ENCODE data around the gene MDC1. TPM values are rescaled to one million over a fixed set of nuclear protein-coding genes. Genes with fewer than 3 reads are reported as not detected.
"Not testable (repeated sequence)": the region's sequence is repeated elsewhere in the genome, so short reads cannot be mapped to it uniquely, and the experiment has no call there.

The MDC1 gene
- polyA plus RNA-seq, 1 experiment: 7.5 TPM

GRCh38 chr6:30664994-30665767, 51.9 kb downstream of the MDC1 start:
- H3K36me3 ChIP-seq (ENCODE audit: control insufficient read depth, insufficient read depth, low read length): peaks cover 33% of the 10 kb centered on the region
- DNase-seq (ENCODE audit: low read depth): no peak
- CTCF ChIA-PET: interaction anchor here (1.2 to 1.3 kb wide), 3 partner anchors 14 to 154 kb away, joined by 3 to 4 read pairs (median 3); no protein-coding TSS in a partner anchor

GRCh38 chr6:30657922-30658321, 59.2 kb downstream of the MDC1 start:
- POLR2A ChIA-PET; H3K27me3 ChIP-seq (ENCODE audit: control insufficient read depth, insufficient read depth, low read length); H3K4me3 ChIP-seq (ENCODE audit: low read depth, low read length); DNase-seq (ENCODE audit: low read depth): not testable (repeated sequence)
- peaks cover 47% of the 10 kb centered on the region for H3K36me3 ChIP-seq (ENCODE audit: control insufficient read depth, insufficient read depth, low read length)
- CTCF ChIA-PET: interaction anchor here (1.8 kb wide), 1 partner anchor 15 kb away, joined by 5 read pairs; the partner anchor contains the start of gene DHX16

More at GRCh38 chr6:30664994-30665767, 51.9 kb downstream of the MDC1 start:
- Histone ChIP-seq H3K4me3 (ENCODE audit: low read depth, low read length) (no peak overlapping the region), H3K27me3 (ENCODE audit: control insufficient read depth, insufficient read depth, low read length) (no peaks in the 10 kb centered on the region)
- POLR2A ChIA-PET: no interaction called here
- TF ChIP-seq CTCF (IDR thresholded peaks at IDR 0.05; ENCODE audit: insufficient read depth, low read depth, low read length): no peak

- Histone ChIP-seq H3K27me3 (ENCODE audit: control insufficient read depth, insufficient read depth, low read length) (no peaks in the 10 kb centered on the region), H3K4me3 (ENCODE audit: low read depth, low read length) (no peak overlapping the region), H3K36me3 (ENCODE audit: control insufficient read depth, insufficient read depth, low read length) (peaks cover 46% of the 10 kb centered on the region)
- DNase-seq (ENCODE audit: low read depth): no peak
- TF ChIP-seq CTCF (IDR thresholded peaks at IDR 0.05; ENCODE audit: insufficient read depth, low read depth, low read length): no peak
- ChIA-PET CTCF (interaction anchor here (1.8 kb wide), 1 partner anchor 15 kb away, joined by 5 read pairs; the partner anchor contains the start of gene DHX16), POLR2A (no interaction called here)
Measured at GRCh38 chr6:30657454-30657853, 59.6 kb downstream of the MDC1 start.

GRCh38 chr6:30656513-30656912, 60.6 kb downstream of the MDC1 start:
- ChIA-PET POLR2A (no interaction called here), CTCF (interaction anchor here (0.6 to 1.8 kb wide), 2 partner anchors 16 to 110 kb away, joined by 3 to 5 read pairs; partner anchors contain the start of gene DHX16)
- no peak for DNase-seq (ENCODE audit: low read depth)
- Histone ChIP-seq H3K27me3 (ENCODE audit: control insufficient read depth, insufficient read depth, low read length) (no peaks in the 10 kb centered on the region), H3K4me3 (ENCODE audit: low read depth, low read length) (no peak overlapping the region), H3K36me3 (ENCODE audit: control insufficient read depth, insufficient read depth, low read length) (peaks cover 46% of the 10 kb centered on the region)
- TF ChIP-seq CTCF (IDR thresholded peaks at IDR 0.05; ENCODE audit: insufficient read depth, low read depth, low read length): no peak

- Histone ChIP-seq H3K36me3 (ENCODE audit: control insufficient read depth, insufficient read depth, low read length) (peaks cover 43% of the 10 kb centered on the region), H3K4me3 (ENCODE audit: low read depth, low read length) (no peak overlapping the region), H3K27me3 (ENCODE audit: control insufficient read depth, insufficient read depth, low read length) (no peaks in the 10 kb centered on the region)
- POLR2A ChIA-PET: no interaction called here
- CTCF ChIA-PET: no interaction called here
- no peak for TF ChIP-seq CTCF (IDR thresholded peaks at IDR 0.05; ENCODE audit: insufficient read depth, low read depth, low read length)
- DNase-seq (ENCODE audit: low read depth): no peak
Measured at GRCh38 chr6:30655743-30656094, 61.4 kb downstream of the MDC1 start.
